NCI-H460 (cell line): Measurements from ENCODE around the gene KLHL30. TPM values are rescaled to one million over a fixed set of nuclear protein-coding genes. Genes with fewer than 3 reads are reported as not detected.
"Not testable (repeated sequence)": the region's sequence is repeated elsewhere in the genome, so short reads cannot be mapped to it uniquely, and the experiment has no call there.

Experiments used
- DNase-seq: peaks from one replicate; pipeline ENCODE4 v3.0.0-alpha.2; 2016; ENCODE audit warnings: low read depth; ENCODE audit errors: extremely low read depth
- total RNA-seq: library from RNA; depleted of rRNA; stranded (reverse); fragments of >200 nt; shearing (Covaris generic); gene quantifications from 2 replicates; pipeline ENCODE4 v1.2.3, GENCODE V29; 2014

Gene KLHL30
- total RNA-seq, 1 experiment from 2014 or later, result 0.05 TPM

DNA sequence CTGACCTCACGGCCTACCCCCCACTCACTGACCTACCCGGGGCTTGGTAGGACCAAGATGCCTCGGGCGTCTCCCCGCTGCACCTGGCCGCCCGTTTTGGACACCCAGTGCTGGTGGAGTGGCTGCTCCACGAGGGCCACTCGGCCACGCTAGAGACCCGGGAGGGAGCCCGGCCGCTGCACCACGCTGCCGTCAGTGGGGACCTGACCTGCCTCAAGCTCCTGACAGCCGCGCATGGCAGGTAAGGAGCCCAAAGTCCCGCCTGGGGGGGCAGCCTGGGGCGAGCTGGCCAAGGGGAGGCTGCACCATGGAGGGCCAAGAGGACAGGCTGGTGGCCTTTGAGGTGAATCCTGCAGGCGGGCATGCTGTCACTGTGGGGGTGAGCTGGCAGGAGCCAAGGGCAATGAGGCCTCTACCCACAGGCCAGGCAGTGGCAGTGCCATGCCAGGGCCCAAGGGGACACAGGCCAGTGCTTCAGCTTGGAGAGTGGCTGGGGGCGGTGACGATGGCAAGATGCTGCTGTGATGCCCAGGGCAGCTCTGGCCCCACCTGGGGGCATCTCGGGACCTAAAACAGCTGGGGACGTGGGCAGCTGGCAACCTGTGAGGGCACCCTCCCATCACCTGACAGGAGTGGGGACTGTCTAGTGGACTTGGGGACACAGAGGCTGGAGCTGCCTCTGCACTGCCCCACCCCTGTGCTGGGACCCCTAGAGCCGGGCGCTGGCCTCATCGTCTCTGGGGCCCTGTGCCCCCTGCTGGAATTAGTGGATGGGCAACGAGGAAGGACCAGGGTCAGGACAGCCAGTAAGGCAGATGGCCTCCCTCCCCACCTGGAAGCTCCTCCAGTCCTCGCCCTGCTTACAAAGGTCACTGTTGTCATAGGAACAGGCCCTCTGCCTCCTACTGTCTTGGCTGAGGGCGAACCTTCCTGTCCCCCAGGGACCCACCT, 36.3 kb upstream of the KLHL30 start:
- DNase-seq, result no peak

- DNase-seq, result no peak
Measured at GRCh38 chr2:238102865-238103264, 35.6 kb upstream of the KLHL30 start.

GRCh38 chr2:238103465-238104225, 34.8 kb upstream of the KLHL30 start:
- no peak for DNase-seq

DNA sequence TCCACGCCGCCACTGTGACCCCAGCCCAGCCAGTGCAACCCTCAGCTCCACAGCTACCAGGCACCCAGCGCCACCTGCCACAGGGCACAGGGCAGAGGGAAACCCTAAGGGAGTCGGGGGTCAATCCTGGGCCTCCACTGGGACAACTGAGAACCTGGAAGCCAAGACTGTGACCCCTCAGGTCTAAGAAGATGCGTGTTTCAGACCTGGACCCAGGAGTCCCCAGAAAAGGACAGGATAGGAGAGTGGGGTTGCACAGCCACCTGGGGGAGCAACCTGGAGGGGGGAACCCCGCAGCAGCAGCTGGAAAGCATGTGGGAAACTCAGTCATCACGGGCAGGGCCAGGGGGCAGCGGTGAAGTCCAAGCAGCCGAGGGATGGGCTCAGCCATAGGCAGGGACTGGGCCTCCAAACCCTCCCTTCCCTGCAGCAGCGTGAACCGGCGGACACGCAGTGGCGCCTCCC, 34.2 kb upstream of the KLHL30 start:
- no peak for DNase-seq

GRCh38 chr2:238104691-238105371, 33.6 kb upstream of the KLHL30 start:
- no peak for DNase-seq

DNA sequence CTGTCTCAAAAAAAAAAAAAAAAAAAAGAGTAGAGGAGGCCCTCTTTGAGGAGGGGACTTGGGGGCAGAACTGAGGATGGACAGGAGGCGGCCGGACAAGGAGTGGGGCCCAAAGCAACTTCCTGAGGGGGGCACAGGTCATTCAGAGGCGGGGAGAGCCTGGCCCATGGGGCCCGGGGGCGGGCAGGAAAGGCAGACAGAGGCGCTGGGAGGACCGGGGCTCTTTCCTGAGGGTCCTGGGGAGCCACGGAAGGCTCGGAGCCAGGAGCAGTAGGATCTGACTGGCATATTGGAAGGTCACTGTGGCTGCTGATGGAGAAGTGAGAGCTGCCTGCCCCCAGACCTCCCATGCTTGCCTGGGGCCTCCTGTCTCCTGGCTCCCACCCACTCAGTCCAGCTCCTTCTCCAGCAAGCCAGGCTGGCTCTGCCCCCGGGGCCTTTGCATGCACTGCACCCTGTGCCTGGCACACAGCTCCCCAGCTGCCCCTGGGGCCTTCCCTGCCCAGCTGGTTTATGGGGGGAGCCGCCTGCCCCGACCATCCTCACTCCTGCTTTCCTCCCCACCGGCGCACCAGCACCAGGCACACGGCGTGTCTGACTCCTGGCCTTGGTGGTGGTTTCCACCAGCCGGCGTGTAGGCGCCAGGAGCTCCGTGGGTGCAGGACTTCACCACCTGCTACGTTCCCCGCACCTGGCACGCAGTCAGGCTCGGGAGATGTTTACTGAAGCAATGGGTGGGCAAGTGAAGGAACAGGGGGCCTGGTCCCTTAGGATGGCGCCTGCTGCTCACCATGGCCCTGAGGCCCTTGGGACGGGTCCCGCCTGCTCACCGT, 32.7 kb upstream of the KLHL30 start:
- DNase-seq, result no peak

DNA sequence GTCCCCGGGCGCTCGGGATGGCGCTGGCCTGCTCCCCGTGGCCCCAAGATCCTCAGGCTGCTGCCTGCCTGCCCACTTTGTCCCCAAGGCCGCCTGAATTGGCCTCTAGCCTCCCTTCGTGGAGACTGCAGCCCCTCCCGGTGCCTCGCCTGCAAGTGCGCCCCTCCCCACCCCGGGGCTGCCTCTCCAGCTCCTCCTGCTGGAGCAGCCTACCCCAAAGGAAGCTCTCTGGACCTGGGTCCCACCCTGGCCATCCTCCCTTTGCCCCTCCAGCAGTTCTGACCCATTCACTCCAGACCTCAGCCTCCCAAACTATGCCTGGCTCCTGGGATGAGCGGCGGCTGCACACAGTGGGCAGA, 32.1 kb upstream of the KLHL30 start:
- no peak for DNase-seq

- DNase-seq, result no peak
Measured at GRCh38 chr2:238106698-238107524, 31.6 kb upstream of the KLHL30 start.

- no peak for DNase-seq
Measured at GRCh38 chr2:238107525-238108422, 30.7 kb upstream of the KLHL30 start.

DNA sequence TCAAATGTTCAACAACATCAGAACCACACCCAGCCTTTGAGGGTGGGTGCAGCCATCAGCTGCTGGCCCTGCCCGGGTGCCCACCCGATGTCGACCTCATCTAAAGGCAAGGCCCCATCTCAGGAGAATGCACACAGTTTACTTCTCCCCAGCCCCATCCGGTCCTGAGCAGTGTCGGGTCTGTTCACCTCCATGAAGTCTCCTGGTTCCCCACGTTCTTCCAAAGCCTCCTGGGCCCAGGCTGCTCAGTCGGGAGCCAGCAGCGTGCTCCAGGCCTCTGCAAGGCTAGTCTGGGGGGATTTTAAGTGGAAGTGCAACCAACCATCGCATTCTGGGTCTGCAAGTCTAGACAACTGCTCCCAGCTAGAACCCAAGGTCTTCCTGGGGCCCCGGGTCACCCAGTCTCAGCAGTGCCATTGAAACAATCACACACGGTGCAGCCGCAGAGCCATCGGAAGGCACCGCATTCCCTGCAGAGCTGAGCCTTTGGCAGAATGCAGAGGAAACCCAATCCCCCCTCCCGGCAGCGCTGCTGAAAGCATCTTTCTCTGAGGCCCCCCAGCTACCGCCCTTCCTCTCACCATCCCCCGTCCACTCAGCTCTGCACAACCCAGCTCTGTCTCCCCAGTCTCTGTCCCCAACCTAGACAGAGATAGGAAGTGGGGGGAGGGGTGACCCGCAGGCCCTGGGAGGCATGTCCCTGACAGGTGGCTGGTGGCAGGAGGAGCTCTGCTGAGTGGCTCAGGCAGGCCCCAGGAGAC, 29.9 kb upstream of the KLHL30 start:
- DNase-seq, result no peak

DNA sequence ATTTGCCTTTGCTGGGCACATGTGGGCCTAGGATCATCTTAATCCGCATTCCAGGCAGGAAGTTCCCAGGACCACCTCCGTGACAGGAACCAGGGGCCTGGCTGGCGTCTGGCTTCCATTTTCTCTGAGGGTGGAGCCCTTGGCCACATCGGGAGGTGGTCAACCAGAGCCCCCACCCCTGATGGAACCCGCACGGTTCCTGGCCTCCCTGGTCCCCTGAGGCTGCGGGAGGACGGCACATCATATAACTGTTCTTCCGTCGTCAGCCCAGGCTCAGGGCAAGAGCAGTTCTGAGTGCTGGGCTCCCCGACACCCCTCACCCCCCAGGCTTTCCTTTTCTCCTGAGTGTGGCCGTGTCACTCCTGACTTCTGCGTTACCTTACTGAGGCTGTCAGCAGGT, 24.9 kb upstream of the KLHL30 start:
- DNase-seq, result no peak

DNA sequence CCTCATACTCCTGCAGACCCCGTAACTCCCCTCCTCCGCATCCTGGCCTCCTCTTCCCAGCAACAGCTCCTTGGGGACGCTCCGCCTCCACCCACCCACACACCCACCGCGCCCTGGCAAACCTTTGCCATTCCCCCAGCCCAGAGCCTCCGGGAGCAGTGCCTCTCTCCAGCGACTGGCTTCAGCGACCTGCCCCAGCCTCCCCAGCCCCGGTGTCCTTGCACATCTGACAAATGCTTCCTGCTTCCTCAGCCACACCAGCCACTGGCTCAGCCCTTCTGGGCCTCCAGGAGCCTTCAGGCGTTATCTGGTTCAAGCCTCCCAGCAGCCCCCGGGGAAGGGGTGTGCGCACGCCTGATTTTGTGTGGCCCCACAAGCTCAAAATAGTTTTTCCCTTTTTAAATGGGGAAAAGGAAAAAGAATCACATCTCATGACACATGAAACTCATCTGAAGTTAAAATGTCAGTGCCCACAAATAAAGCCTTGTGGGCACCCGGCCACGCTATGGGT, 24.1 kb upstream of the KLHL30 start:
- no peak for DNase-seq

GRCh38 chr2:238114851-238115660, 23.4 kb upstream of the KLHL30 start:
- no peak for DNase-seq

DNA sequence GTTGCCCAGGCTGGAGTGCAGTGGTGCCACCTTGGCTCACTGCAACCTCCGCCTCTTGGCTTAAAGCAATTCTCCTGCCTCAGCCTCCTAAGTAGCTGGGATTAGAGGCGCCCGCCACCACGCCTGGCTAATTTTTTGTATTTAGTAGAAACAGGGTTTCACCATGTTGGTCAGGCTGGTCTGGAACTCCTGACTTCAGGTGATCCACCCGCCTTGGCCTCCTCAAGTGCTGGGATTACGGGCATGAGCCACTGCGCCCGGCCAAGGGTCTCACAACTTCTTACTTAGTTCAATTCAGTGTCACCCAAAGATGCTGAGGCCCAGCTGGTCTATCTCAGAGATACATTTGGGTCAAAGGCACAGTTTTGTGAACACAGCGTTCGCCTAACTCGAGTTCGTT, 22.8 kb upstream of the KLHL30 start:
- DNase-seq, result not testable (repeated sequence)

DNA sequence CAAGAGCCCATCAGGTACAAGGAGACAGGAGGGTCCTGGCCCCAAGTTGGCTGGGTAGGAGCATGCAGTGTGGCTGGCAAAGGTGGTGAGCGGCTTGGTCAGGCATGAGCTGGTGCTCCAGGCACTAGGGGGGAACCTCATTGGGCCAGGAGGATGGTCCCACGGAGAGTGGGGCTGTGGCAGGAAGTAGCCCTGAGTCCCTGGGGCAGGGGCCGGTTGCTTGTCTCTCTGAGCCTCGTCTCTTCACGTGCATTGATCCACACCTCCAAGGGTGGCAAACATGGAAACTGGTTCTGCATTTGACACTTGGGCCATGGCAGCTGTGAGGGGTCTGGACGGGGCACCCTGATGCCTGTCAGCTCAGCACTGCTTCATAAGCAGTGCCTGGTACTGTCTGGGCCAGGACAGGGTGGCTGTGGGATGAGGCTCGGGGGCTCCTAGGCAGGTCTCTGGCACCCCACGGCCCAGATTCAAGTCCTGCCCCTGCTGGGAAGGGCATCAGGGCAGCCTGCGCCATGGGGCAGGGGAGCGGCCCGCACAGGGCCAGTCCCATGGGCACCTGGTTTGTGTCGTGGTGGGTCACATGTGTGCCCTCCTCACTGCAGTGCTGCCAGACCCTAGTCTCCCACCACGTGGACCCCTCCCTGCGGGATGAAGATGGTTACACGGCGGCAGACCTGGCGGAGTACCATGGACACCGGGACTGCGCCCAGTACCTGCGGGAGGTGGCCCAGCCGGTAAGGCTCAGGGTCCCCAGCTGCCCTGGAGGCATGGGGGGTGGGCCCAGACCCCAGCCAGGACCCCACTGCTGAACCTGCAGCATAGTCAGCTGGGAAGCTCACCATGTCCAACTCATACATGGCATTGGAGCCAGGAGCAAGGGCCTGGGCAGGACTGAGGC, 21.9 kb upstream of the KLHL30 start:
- no peak for DNase-seq
